Esophagus muscularis mucosa (tissue), 4 donors: Measurements from ENCODE around the gene TUT7. TPM values are rescaled to one million over a fixed set of nuclear protein-coding genes. Genes with fewer than 3 reads are reported as not detected.

Source experiments
- DNase-seq: peaks from one replicate; pipeline ENCODE4 v3.0.0-alpha.2; 2017; ENCODE audit errors: extremely low spot score
- H3K27ac ChIP-seq, 4 donors: fragments of 200-600 bp; sonication (generic); replicated peaks in 1 of 4; 1 replicate in 3 of 4; 2 replicates in 1 of 4; pipeline ENCODE4 v1.5.1; 2016 to 2019; ENCODE audit warnings: mild to moderate bottlenecking in 1 of 4
- H3K27me3 ChIP-seq, 4 donors: fragments of 200-600 bp; sonication (generic); one replicate each; pipeline versions ENCODE4 v1.5.1 to v1.6.0; 2016 to 2019
- H3K36me3 ChIP-seq, 4 donors: fragments of 200-600 bp; sonication (generic); one replicate each; pipeline ENCODE4 v1.5.1; 2016 to 2019
- H3K4me1 ChIP-seq, 4 donors: fragments of 200-600 bp; sonication (generic); one replicate each; pipeline ENCODE4 v1.5.1; 2016 to 2019
- H3K4me3 ChIP-seq, 4 donors: fragments of 200-600 bp; sonication (generic); 1 replicate in 2 of 4; 2 replicates in 2 of 4; pipeline ENCODE4 v1.5.1; 2016 to 2019; ENCODE audit warnings: mild to moderate bottlenecking in 4 of 4, moderate library complexity in 1 of 4
- H3K9me3 ChIP-seq, 4 donors: fragments of 200-600 bp; sonication (generic); 1 replicate in 3 of 4; 2 replicates in 1 of 4; pipeline ENCODE4 v1.5.1; 2016 to 2019
- CTCF ChIP-seq, 3 experiments: fragments of 200-600 bp in 2 of 3; fragments of 450-650 bp in 1 of 3; sonication (generic) in 2 of 3; IDR thresholded peaks; one replicate each; pipeline ENCODE4 v1.5.1; 2017 to 2019; ENCODE audit warnings: antibody characterized with exemption in 3 of 3, mild to moderate bottlenecking in 2 of 3, moderate library complexity in 1 of 3
- EP300 ChIP-seq: sonication (generic); formaldehyde crosslinking; IDR thresholded peaks from one replicate; pipeline ENCODE4 v1.6.1; 2017; ENCODE audit warnings: antibody characterized with exemption
- POLR2A ChIP-seq: fragments of 450-650 bp; IDR thresholded peaks from one replicate; pipeline ENCODE4 v1.6.1; 2017; ENCODE audit warnings: antibody characterized with exemption, moderate library complexity, mild to moderate bottlenecking, low read depth
- POLR2AphosphoS5 ChIP-seq, 2 donors: sonication (generic); formaldehyde crosslinking; IDR thresholded peaks; one replicate each; pipeline ENCODE4 v1.6.1; 2017; ENCODE audit warnings: antibody characterized with exemption in 2 of 2
- WGBS: methylation state at CpG from one replicate; pipeline ENCODE4 v1.1.5; 2018; 5-methylcytosine and 5-hydroxymethylcytosine counted together
- intact Hi-C: fragments of 100-400 bp; cut with DNase I; formaldehyde crosslinking; loops from one replicate; pipeline ENCODE4 v1.15.1; 2023
- total RNA-seq, 4 donors: library from RNA; depleted of rRNA; stranded (reverse); fragments of >200 nt; gene quantifications; one replicate each; pipeline versions ENCODE4 v1.1.0 to v1.2.1, GENCODE V29; 2016

Gene TUT7
- total RNA-seq, 4 donors from 2014 or later: 24.5 to 33.0 (median 30.9) TPM

GRCh38 chr9:86274821-86275643, 79.2 kb downstream of the TUT7 start:
- TF ChIP-seq POLR2AphosphoS5 (IDR thresholded peaks at IDR 0.05): no peak
- TF ChIP-seq EP300: no peak
- no peak for TF ChIP-seq POLR2A
- no peak for TF ChIP-seq CTCF (IDR thresholded peaks at IDR 0.05)
- Histone ChIP-seq H3K4me1 (peaks cover 37 to 49% (median 45%) of the 10 kb centered on the region in 4 donors), H3K36me3 (peaks cover 14 to 45% (median 29%) of the 10 kb centered on the region in 4 donors), H3K27me3 (no peaks in the 10 kb centered on the region), H3K4me3 (no peak overlapping the region), H3K9me3 (no peaks in the 10 kb centered on the region), H3K27ac (no peak overlapping the region)
- WGBS: 72% methylated on average over 7 of the region's 7 CpGs
- intact Hi-C loops: loop anchor here (10.0 kb wide), 1 partner anchor 70 kb away; no protein-coding TSS in a partner anchor
- no peak for DNase-seq

GRCh38 chr9:86272221-86272620, 82.0 kb downstream of the TUT7 start:
- WGBS: 97% methylated on average over 4 of the region's 4 CpGs
- Histone ChIP-seq H3K36me3 (peaks cover 14 to 47% (median 33%) of the 10 kb centered on the region in 4 donors), H3K4me1 (peaks cover 22 to 29% (median 23%) of the 10 kb centered on the region in 4 donors), H3K9me3 (no peaks in the 10 kb centered on the region), H3K4me3 (no peak overlapping the region), H3K27ac (no peak overlapping the region), H3K27me3 (no peaks in the 10 kb centered on the region)
- TF ChIP-seq CTCF (IDR thresholded peaks at IDR 0.05): no peak
- TF ChIP-seq POLR2AphosphoS5 (IDR thresholded peaks at IDR 0.05): no peak
- TF ChIP-seq EP300: no peak
- no peak for TF ChIP-seq POLR2A
- DNase-seq: no peak
- intact Hi-C loops: loop anchor here (10.0 kb wide), 1 partner anchor 67 kb away; no protein-coding TSS in a partner anchor

GRCh38 chr9:86263876-86264275, 90.3 kb downstream of the TUT7 start:
- TF ChIP-seq POLR2AphosphoS5 (IDR thresholded peaks at IDR 0.05): no peak
- TF ChIP-seq POLR2A: no peak
- TF ChIP-seq CTCF (IDR thresholded peaks at IDR 0.05): no peak
- no peak for TF ChIP-seq EP300
- H3K36me3 ChIP-seq: peaks cover 0 to 72% (median 35%) of the 10 kb centered on the region in 4 donors
- no peaks in the 10 kb centered on the region for H3K9me3 ChIP-seq
- H3K4me1 ChIP-seq: no peaks in the 10 kb centered on the region
- DNase-seq: peak; percentile 45
- intact Hi-C loops: no loop called here
- no peak overlapping the region for H3K27ac ChIP-seq
- H3K4me3 ChIP-seq: no peak overlapping the region
- WGBS: 87% methylated on average over 6 of the region's 6 CpGs
- H3K27me3 ChIP-seq: no peaks in the 10 kb centered on the region

GRCh38 chr9:86262492-86262891, 91.7 kb downstream of the TUT7 start:
- 65% methylated on average over 4 of the region's 4 CpGs for WGBS
- Histone ChIP-seq H3K4me3 (no peak overlapping the region), H3K4me1 (no peaks in the 10 kb centered on the region), H3K9me3 (no peaks in the 10 kb centered on the region), H3K36me3 (peaks cover 0 to 62% (median 32%) of the 10 kb centered on the region in 4 donors), H3K27ac (no peak overlapping the region), H3K27me3 (no peaks in the 10 kb centered on the region)
- intact Hi-C loops: no loop called here
- no peak for DNase-seq
- TF ChIP-seq POLR2A (no peak), POLR2AphosphoS5 (IDR thresholded peaks at IDR 0.05) (peak in 1 of 2 donors; percentile 3)

GRCh38 chr9:86259557-86259956, 94.7 kb downstream of the TUT7 start, which contains the start of gene C9orf153:
C9orf153 (minus strand) TSS chr9:86259657; CDS start chr9:86229603, 30,054 bp downstream.
- DNase-seq: peak; percentile 89
- intact Hi-C loops: no loop called here
- H3K4me1 ChIP-seq: no peaks in the 10 kb centered on the region
- no peak within 1 kb of the TSS for H3K4me3 ChIP-seq
- WGBS: 88% methylated on average over 8 of the region's 8 CpGs
- H3K36me3 ChIP-seq: peaks cover 0 to 47% (median 27%) of the 10 kb centered on the region in 4 donors
- H3K27ac ChIP-seq: no peak within 1 kb of the TSS
- no peaks in the 10 kb centered on the region for H3K9me3 ChIP-seq
- TF ChIP-seq CTCF (IDR thresholded peaks at IDR 0.05): no peak
- no peaks in the 10 kb centered on the region for H3K27me3 ChIP-seq
